Loucy (cell line): Measurements from ENCODE around the gene ZFYVE28.

ENCODE experiments used
- H2AFZ ChIP-seq: fragments of 200-600 bp; sonication (generic); 2 replicates; pipeline ENCODE4 v1.6.0; 2016; ENCODE audit warnings: antibody characterized with exemption, mild to moderate bottlenecking, low read length, moderate library complexity
- H3F3A ChIP-seq: fragments of 200-600 bp; 2 replicates; pipeline ENCODE4 v1.6.0; 2016; ENCODE audit warnings: antibody characterized with exemption, low read depth, mild to moderate bottlenecking
- H3K27me3 ChIP-seq: fragments of 200-600 bp; sonication (generic); 2 replicates; pipeline ENCODE4 v1.6.1; 2014; ENCODE audit warnings: low read length, mild to moderate bottlenecking; ENCODE audit not compliant: insufficient read depth, poor library complexity, severe bottlenecking
- H3K36me3 ChIP-seq: fragments of 200-600 bp; sonication (generic); 2 replicates; pipeline ENCODE4 v1.6.1; 2016; ENCODE audit warnings: low read length; ENCODE audit not compliant: insufficient read depth
- H3K4me1 ChIP-seq: fragments of 200-600 bp; sonication (generic); 2 replicates; pipeline ENCODE4 v1.5.1; 2014; ENCODE audit warnings: low read length, mild to moderate bottlenecking; ENCODE audit not compliant: insufficient read depth, poor library complexity, severe bottlenecking
- H3K4me2 ChIP-seq: fragments of 200-600 bp; sonication (generic); 2 replicates; pipeline ENCODE4 v1.6.0; 2014; ENCODE audit warnings: antibody characterized with exemption, low read length, low read depth, mild to moderate bottlenecking; ENCODE audit not compliant: poor library complexity, severe bottlenecking
- H3K4me3 ChIP-seq: fragments of 200-600 bp; sonication (generic); 2 replicates; pipeline ENCODE4 v1.5.1; 2014; ENCODE audit warnings: low read length, mild to moderate bottlenecking, mixed read lengths; ENCODE audit not compliant: poor library complexity, severe bottlenecking
- H3K79me2 ChIP-seq: fragments of 200-600 bp; sonication (generic); 2 replicates; pipeline ENCODE4 v1.6.1; 2014; ENCODE audit warnings: low read length; ENCODE audit not compliant: insufficient read depth
- H3K9ac ChIP-seq: fragments of 200-600 bp; sonication (generic); 2 replicates; pipeline ENCODE4 v1.6.0; 2014; ENCODE audit warnings: mild to moderate bottlenecking, low read depth, low read length, moderate library complexity; ENCODE audit not compliant: poor library complexity, severe bottlenecking
- H3K9me2 ChIP-seq: fragments of 200-600 bp; sonication (generic); replicated peaks from 2 replicates; pipeline ENCODE4 v1.6.1; 2016; ENCODE audit warnings: low read depth, low read length, mixed read lengths
- H3K9me3 ChIP-seq: fragments of 200-600 bp; sonication (generic); 2 replicates; pipeline ENCODE4 v1.6.1; 2014; ENCODE audit warnings: mild to moderate bottlenecking, antibody characterized with exemption, low read length, low read depth; ENCODE audit not compliant: insufficient read depth
- H4K20me1 ChIP-seq: fragments of 200-600 bp; sonication (generic); 2 replicates; pipeline ENCODE4 v1.6.0; 2014; ENCODE audit warnings: antibody characterized with exemption, low read length, mild to moderate bottlenecking; ENCODE audit not compliant: insufficient read depth, poor library complexity, severe bottlenecking
- CTCF ChIP-seq: fragments of 200-600 bp; sonication (generic); conservative IDR thresholded peaks from 2 replicates; pipeline ENCODE4 v1.5.1; 2014; ENCODE audit warnings: mild to moderate bottlenecking, antibody characterized with exemption, low read length
- EZH2phosphoT487 ChIP-seq: fragments of 200-600 bp; IDR thresholded peaks from 2 replicates; pipeline ENCODE4 v1.6.1; 2018; ENCODE audit warnings: antibody characterized with exemption, mild to moderate bottlenecking, moderate library complexity, borderline replicate concordance

ZFYVE28 gene

GRCh38 chr4:2449511-2450392 is 31.3 kb upstream of the ZFYVE28 start:
- Histone ChIP-seq H3K9me2 (no peaks in the 10 kb centered on the region), H3K4me3 (no peak overlapping the region), H3K9me3 (no peaks in the 10 kb centered on the region), H3K4me1 (no peaks in the 10 kb centered on the region), H3K9ac (no peak overlapping the region), H3F3A (no peaks in the 10 kb centered on the region), H3K27me3 (no peaks in the 10 kb centered on the region), H3K79me2 (no peaks in the 10 kb centered on the region), H3K4me2 (no peak overlapping the region), H4K20me1 (no peaks in the 10 kb centered on the region), H2AFZ (no peak overlapping the region), H3K36me3 (no peaks in the 10 kb centered on the region)
- TF ChIP-seq EZH2phosphoT487 (no peak), CTCF (no peak)

- H3K4me1 ChIP-seq, result no peaks in the 10 kb centered on the region
- no peaks in the 10 kb centered on the region for H3K36me3 ChIP-seq
- H3K27me3 ChIP-seq, result no peaks in the 10 kb centered on the region
- no peaks in the 10 kb centered on the region for H3F3A ChIP-seq
- no peaks in the 10 kb centered on the region for H4K20me1 ChIP-seq
- TF ChIP-seq CTCF, result no peak
- TF ChIP-seq EZH2phosphoT487, result no peak
- no peaks in the 10 kb centered on the region for H3K9me2 ChIP-seq
- H3K4me3 ChIP-seq, result no peak overlapping the region
- no peaks in the 10 kb centered on the region for H3K79me2 ChIP-seq
- H3K9me3 ChIP-seq, result no peaks in the 10 kb centered on the region
- H2AFZ ChIP-seq, result no peak overlapping the region
- H3K4me2 ChIP-seq, result no peak overlapping the region
- no peak overlapping the region for H3K9ac ChIP-seq
Observed at GRCh38 chr4:2449051-2449450, 30.6 kb upstream of the ZFYVE28 start.

GRCh38 chr4:2448589-2448988 is 30.1 kb upstream of the ZFYVE28 start:
- H3K79me2 ChIP-seq, result no peaks in the 10 kb centered on the region
- H4K20me1 ChIP-seq, result no peaks in the 10 kb centered on the region
- no peaks in the 10 kb centered on the region for H3K36me3 ChIP-seq
- H3K4me2 ChIP-seq, result no peak overlapping the region
- no peaks in the 10 kb centered on the region for H3K9me3 ChIP-seq
- no peaks in the 10 kb centered on the region for H3K4me1 ChIP-seq
- TF ChIP-seq CTCF (no peak), EZH2phosphoT487 (no peak)
- no peaks in the 10 kb centered on the region for H3K27me3 ChIP-seq
- no peak overlapping the region for H3K4me3 ChIP-seq
- no peak overlapping the region for H2AFZ ChIP-seq
- H3K9me2 ChIP-seq, result no peaks in the 10 kb centered on the region
- H3F3A ChIP-seq, result no peaks in the 10 kb centered on the region
- no peak overlapping the region for H3K9ac ChIP-seq
